Lower lobe of right lung (tissue), 2 donors: ENCODE data around the gene KCNJ15. TPM values are rescaled to one million over a fixed set of nuclear protein-coding genes. Genes with fewer than 3 reads are reported as not detected.
A peak's percentile ranks its signal among the peaks of the same experiment; 100 is the strongest.

ENCODE experiments used
- ATAC-seq, 2 donors: fragments of 200-7000 bp; cut with Tn5 transposase; one replicate each; pipeline ENCODE4 v1.9.1; 2020 to 2022; ENCODE audit warnings: mild to moderate bottlenecking in 2 of 2, moderate library complexity in 2 of 2
- DNase-seq: peaks from one replicate; pipeline ENCODE4 v3.0.0-alpha.2; 2020
- H3K27ac ChIP-seq: fragments of 200-600 bp; one replicate; pipeline ENCODE4 v1.8.0; 2022
- H3K27me3 ChIP-seq: fragments of 200-600 bp; one replicate; pipeline ENCODE4 v1.8.0; 2022; ENCODE audit warnings: low read depth
- H3K36me3 ChIP-seq: fragments of 200-600 bp; one replicate; pipeline ENCODE4 v1.8.0; 2022; ENCODE audit warnings: mild to moderate bottlenecking
- H3K4me1 ChIP-seq: fragments of 200-600 bp; one replicate; pipeline ENCODE4 v1.8.0; 2022
- H3K4me3 ChIP-seq: fragments of 200-600 bp; one replicate; pipeline ENCODE4 v1.8.0; 2022; ENCODE audit warnings: mild to moderate bottlenecking
- H3K9me3 ChIP-seq: fragments of 200-600 bp; one replicate; pipeline ENCODE4 v1.8.0; 2022
- intact Hi-C: fragments of 100-400 bp; cut with DNase I; formaldehyde crosslinking; loops from one replicate; pipeline ENCODE4 v1.11.0; 2022
- total RNA-seq: library from RNA; stranded (reverse); fragmentation: NEBNext Ultra II Directional; extraction: Animal tissue kit (Norgen Biotek cat#: 25700); gene quantifications from one replicate; pipeline ENCODE4 v1.2.1, GENCODE V29; 2021
- TF ChIP-seq, protein P1 (sequence below): fragments of 200-600 bp; IDR thresholded peaks from one replicate; pipeline ENCODE4 v1.8.0; 2022; ENCODE audit warnings: antibody characterized with exemption, mild to moderate bottlenecking
- donor health status: DM: no; HTN: yes; CAD: no; lungs with severe emphysema.

Gene KCNJ15
- total RNA-seq, 1 donor from 2014 or later, result 62.7 TPM

DNA sequence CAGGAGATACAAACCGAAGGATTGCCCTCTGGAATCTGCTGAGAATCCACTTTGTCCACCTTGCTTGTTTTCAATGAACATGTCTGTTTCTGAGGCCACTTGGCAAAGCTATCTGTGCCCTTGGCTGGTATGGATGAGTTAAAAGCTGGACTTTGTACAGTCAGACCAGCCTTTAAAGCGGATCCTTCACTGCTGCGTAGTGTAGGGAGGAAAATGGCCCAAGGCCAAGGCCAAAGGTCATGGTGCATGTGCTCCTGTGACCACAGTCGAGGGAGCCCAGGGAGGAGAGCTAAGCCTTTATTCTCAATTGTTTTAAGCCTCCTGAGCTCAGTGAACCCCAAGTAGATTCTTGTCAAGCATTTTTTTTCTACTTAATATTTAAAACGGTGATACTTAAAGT, 37.0 kb downstream of the KCNJ15 start:
- H3K4me1 ChIP-seq, result peaks cover 57% of the 10 kb centered on the region
- no peak for ATAC-seq
- H3K9me3 ChIP-seq, result no peaks in the 10 kb centered on the region
- intact Hi-C loops, result no loop called here
- H3K36me3 ChIP-seq, result no peaks in the 10 kb centered on the region
- peak overlapping the region; percentile 13 for H3K27ac ChIP-seq
- DNase-seq, result no peak
- TF ChIP-seq, protein P1, sequence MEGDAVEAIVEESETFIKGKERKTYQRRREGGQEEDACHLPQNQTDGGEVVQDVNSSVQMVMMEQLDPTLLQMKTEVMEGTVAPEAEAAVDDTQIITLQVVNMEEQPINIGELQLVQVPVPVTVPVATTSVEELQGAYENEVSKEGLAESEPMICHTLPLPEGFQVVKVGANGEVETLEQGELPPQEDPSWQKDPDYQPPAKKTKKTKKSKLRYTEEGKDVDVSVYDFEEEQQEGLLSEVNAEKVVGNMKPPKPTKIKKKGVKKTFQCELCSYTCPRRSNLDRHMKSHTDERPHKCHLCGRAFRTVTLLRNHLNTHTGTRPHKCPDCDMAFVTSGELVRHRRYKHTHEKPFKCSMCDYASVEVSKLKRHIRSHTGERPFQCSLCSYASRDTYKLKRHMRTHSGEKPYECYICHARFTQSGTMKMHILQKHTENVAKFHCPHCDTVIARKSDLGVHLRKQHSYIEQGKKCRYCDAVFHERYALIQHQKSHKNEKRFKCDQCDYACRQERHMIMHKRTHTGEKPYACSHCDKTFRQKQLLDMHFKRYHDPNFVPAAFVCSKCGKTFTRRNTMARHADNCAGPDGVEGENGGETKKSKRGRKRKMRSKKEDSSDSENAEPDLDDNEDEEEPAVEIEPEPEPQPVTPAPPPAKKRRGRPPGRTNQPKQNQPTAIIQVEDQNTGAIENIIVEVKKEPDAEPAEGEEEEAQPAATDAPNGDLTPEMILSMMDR, result no peak
- no peak overlapping the region for H3K4me3 ChIP-seq
- no peaks in the 10 kb centered on the region for H3K27me3 ChIP-seq

DNA sequence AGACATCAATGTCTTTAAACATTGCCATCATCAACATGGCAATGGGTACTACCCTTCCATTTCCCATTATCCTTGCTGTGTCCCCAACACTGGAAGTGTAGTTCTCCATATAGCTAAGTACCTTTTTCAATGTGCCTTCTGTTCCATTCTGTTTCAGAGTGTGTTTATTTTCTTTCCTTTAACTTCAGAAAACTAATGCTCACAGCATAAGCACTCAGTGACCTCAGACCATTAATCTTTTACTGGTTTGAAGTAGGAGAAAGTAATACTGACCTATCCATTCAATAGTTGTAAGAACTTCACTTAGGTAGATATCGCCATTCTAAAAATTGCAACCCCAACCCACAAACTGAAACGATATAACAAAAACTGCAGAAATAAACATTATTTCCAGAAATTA, 37.8 kb downstream of the KCNJ15 start:
- DNase-seq (no peak), ATAC-seq (no peak)
- intact Hi-C loops, result no loop called here
- TF ChIP-seq, protein P1, result no peak
- Histone ChIP-seq H3K9me3 (no peaks in the 10 kb centered on the region), H3K27ac (no peak overlapping the region), H3K27me3 (no peaks in the 10 kb centered on the region), H3K4me3 (no peak overlapping the region), H3K36me3 (peaks cover 3% of the 10 kb centered on the region), H3K4me1 (peaks cover 57% of the 10 kb centered on the region)

DNA sequence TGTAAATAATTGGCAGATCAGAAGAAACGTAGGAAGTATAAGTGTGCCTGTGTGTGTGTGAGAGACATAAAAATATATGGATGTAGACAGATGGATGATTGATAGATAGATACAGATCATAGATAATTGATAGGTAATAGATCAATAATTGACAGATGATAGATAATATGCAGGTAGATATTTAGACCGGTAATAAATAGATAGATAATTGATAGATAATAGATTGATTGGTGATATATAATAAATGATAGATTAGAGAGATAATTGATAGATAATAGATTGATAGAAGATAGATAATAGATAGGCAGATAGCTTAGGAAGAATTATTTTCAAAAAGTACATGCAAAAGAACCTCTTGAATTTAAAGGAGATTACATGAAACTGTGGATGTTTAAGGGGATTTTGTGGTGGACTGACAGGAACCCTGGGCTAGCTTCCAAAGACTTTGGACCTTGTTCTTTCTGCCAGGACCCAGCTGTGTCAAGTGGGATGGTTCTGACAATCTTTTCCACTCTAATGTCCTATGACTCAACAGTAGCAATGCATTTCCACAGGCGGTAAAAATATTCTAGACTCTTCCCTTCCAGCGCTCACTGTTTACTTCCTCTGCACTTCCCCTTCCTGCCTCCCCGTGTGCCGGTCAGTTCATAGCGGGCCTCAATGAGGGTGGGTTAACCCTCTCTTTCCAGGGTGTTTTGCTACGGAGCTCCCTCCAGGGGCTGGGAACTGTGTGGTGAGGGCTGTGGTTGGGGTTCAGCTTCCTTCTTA, 39.4 kb downstream of the KCNJ15 start:
- ATAC-seq, result peak; percentile 55 to 63
- Histone ChIP-seq H3K36me3 (peaks cover 7% of the 10 kb centered on the region), H3K27ac (peak overlapping the region; percentile 22), H3K4me3 (no peak overlapping the region), H3K27me3 (no peaks in the 10 kb centered on the region), H3K4me1 (peaks cover 73% of the 10 kb centered on the region), H3K9me3 (no peaks in the 10 kb centered on the region)
- intact Hi-C loops, result no loop called here
- no peak for DNase-seq
- TF ChIP-seq, protein P1, result no peak

DNA sequence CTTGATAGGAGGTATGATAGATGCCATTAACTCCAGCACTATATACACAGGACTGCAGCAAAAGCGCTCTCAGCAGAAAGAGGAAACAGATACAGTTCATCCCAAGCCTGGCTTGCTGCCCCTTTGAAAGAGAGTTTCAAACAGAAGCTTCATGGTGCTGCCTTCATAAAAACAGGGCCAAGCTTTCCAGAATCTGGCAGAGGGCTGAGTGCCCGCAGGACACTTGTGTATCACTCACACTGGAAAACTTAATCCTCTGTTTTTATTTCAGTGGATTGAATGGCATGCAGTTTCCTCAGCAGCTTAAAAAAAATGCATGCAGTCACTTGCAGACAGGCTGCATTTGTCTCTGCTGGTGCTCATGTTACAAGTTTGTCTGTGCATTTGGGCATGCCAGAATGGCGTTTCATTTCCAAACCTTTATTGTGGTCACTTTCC, 40.4 kb downstream of the KCNJ15 start:
- Histone ChIP-seq H3K36me3 (peaks cover 7% of the 10 kb centered on the region), H3K27me3 (no peaks in the 10 kb centered on the region), H3K4me3 (no peak overlapping the region), H3K4me1 (peaks cover 70% of the 10 kb centered on the region), H3K27ac (peak overlapping the region; percentile 22), H3K9me3 (no peaks in the 10 kb centered on the region)
- peak; percentile 3 to 61 for ATAC-seq
- TF ChIP-seq, protein P1, result no peak
- intact Hi-C loops, result no loop called here
- no peak for DNase-seq

DNA sequence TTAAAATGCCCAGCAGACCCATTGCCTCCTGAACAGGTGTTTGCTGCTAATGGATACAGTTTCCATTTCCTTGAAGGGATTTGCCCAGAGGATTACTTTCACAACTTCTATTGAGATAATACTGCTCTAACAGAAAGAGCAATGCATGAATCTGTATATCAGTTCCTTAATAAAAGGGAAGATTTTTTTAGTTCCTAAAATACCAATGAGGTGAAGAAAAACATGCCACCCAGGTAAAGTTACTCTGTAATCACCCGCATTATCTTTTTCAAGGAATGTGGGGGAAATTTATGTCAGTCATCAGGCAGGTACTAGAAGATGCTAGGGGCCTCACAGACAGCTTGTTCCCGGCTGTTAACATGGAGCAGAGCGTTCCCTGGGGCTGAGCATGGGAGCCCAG, 41.1 kb downstream of the KCNJ15 start:
- Histone ChIP-seq H3K27ac (no peak overlapping the region), H3K27me3 (no peaks in the 10 kb centered on the region), H3K9me3 (no peaks in the 10 kb centered on the region), H3K36me3 (peaks cover 7% of the 10 kb centered on the region), H3K4me3 (no peak overlapping the region), H3K4me1 (peaks cover 63% of the 10 kb centered on the region)
- intact Hi-C loops, result no loop called here
- ATAC-seq (no peak), DNase-seq (no peak)
- TF ChIP-seq, protein P1, result no peak
